Immature natural killer cell (primary cell): Measurements from ENCODE around the gene TMED8. TPM values are rescaled to one million over a fixed set of nuclear protein-coding genes. Genes with fewer than 3 reads are reported as not detected.
"Not testable (repeated sequence)": the region's sequence is repeated elsewhere in the genome, so short reads cannot be mapped to it uniquely, and the experiment has no call there.

Experiments used
- DNase-seq, 3 donors: peaks; one replicate each; pipeline ENCODE4 v3.0.0; 2022; ENCODE audit warnings: mixed read lengths in 1 of 3
- H3K27ac Mint-ChIP-seq, 6 donors: one replicate each; pipeline ENCODE4 v1.8.0; 2020; ENCODE audit warnings: mixed read lengths in 6 of 6, mild to moderate bottlenecking in 5 of 6, inconsistent platforms in 4 of 6, moderate library complexity in 3 of 6
- H3K27me3 Mint-ChIP-seq, 3 donors: one replicate each; pipeline ENCODE4 v1.8.0; 2020 to 2021; ENCODE audit warnings: low read depth in 3 of 3, mild to moderate bottlenecking in 3 of 3, mixed read lengths in 3 of 3, moderate library complexity in 3 of 3, inconsistent platforms in 1 of 3
- H3K36me3 Mint-ChIP-seq, 3 donors: one replicate each; pipeline ENCODE4 v1.8.0; 2020; ENCODE audit warnings: mixed read lengths in 3 of 3, inconsistent platforms in 2 of 3, mild to moderate bottlenecking in 2 of 3
- H3K4me1 Mint-ChIP-seq, 2 donors: one replicate each; pipeline ENCODE4 v1.8.0; 2020; ENCODE audit warnings: inconsistent platforms in 2 of 2, mild to moderate bottlenecking in 2 of 2, mixed read lengths in 2 of 2, moderate library complexity in 1 of 2
- H3K4me3 Mint-ChIP-seq, 5 donors: one replicate each; pipeline ENCODE4 v1.8.0; 2020; ENCODE audit warnings: mild to moderate bottlenecking in 5 of 5, mixed read lengths in 5 of 5, inconsistent platforms in 3 of 5, moderate library complexity in 3 of 5
- H3K9me3 Mint-ChIP-seq, 6 donors: one replicate each; pipeline ENCODE4 v1.8.0; 2020; ENCODE audit warnings: mild to moderate bottlenecking in 6 of 6, mixed read lengths in 6 of 6, inconsistent platforms in 4 of 6, moderate library complexity in 3 of 6
- polyA plus RNA-seq, 3 donors: library from polyadenylated mRNA; unstranded; fragments of 300-500 nt; fragmentation: Illumina TruSeq; gene quantifications; one replicate each; pipeline ENCODE4 v1.2.3, GENCODE V29; 2021

Gene TMED8
- polyA plus RNA-seq, 3 donors from 2014 or later = 2.4 to 4.6 (median 2.6) TPM

GRCh38 chr14:77346495-77346894 lies 30.4 kb downstream of the TMED8 start:
- H3K4me1 Mint-ChIP-seq = no peaks in the 10 kb centered on the region
- no peak overlapping the region for H3K27ac Mint-ChIP-seq
- H3K27me3 Mint-ChIP-seq = no peaks in the 10 kb centered on the region
- DNase-seq = no peak
- no peak overlapping the region for H3K4me3 Mint-ChIP-seq
- peaks cover 20 to 36% (median 32%) of the 10 kb centered on the region in 3 donors for H3K36me3 Mint-ChIP-seq
- H3K9me3 Mint-ChIP-seq = no peaks in the 10 kb centered on the region

DNA sequence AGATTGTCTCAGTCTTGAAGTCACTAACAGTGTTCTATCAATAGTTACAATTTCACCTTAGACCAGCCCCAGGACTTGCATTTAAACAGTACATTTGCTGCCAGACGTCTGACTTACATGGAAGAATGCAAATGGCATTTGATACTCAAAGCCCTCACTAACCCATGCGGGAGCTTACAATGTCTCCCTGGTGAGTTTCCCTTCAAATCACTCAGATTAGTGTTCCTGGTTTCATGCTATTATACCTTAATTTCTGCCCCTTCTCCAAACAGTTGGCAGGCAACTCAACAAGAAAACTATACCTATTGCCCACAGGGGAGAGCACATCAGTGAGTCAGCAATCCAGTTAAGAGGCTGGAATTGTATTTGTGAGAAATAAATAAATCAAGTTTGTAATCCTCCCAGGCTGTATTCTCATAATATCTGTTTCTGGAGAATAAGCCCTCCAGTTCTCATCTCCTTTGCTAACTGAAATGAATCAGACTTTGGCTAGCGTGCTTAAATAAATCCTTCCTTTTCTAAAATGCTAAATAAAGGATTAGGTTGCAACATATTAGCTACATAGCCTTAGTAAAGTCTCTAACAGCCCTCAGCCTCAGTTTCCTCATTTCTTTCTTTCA lies 32.4 kb downstream of the TMED8 start:
- no peak for DNase-seq
- Mint-ChIP-seq H3K4me1 (no peaks in the 10 kb centered on the region), H3K36me3 (peaks cover 18 to 45% (median 33%) of the 10 kb centered on the region in 3 donors), H3K9me3 (no peaks in the 10 kb centered on the region), H3K4me3 (no peak overlapping the region), H3K27me3 (no peaks in the 10 kb centered on the region), H3K27ac (no peak overlapping the region)

GRCh38 chr14:77343662-77344061 lies 33.2 kb downstream of the TMED8 start:
- Mint-ChIP-seq H3K36me3 (peaks cover 15 to 48% (median 31%) of the 10 kb centered on the region in 3 donors), H3K27ac (no peak overlapping the region)

DNA sequence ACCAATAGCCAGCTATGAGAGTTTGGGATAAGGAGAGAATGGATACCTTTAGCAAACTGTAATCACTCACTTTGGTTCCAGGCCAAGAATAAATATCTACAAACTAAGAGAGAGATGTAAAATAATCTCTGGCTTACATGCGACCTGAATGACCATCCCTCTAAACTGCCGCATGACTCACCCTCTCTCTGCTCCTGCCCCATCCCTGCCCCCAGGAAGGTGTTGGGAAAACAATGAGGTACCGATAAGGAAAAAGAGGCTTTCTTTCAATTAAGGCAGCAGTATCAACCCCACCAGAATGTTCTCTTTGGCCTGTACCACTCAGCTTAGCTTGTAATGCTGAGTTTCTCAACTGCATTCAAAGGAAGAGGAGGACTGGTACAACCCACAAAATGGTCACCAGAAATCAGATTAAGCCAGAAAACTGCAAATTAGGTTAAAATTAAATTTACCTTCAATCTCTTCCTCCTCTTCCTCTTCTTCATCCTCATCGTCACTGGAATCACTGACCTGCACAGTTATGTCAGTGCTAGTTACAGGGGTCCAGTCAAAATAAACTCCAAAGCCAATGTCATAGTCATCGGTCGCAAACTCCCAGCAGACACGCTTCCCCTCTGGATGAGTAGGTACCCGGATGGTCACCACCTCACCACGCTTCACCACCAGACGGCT lies 34.0 kb downstream of the TMED8 start:
- DNase-seq = no peak
- H3K4me3 Mint-ChIP-seq = no peak overlapping the region
- peaks cover 15 to 52% (median 31%) of the 10 kb centered on the region in 3 donors for H3K36me3 Mint-ChIP-seq
- no peak overlapping the region for H3K27ac Mint-ChIP-seq
- H3K27me3 Mint-ChIP-seq = no peaks in the 10 kb centered on the region
- H3K4me1 Mint-ChIP-seq = no peaks in the 10 kb centered on the region
- no peaks in the 10 kb centered on the region for H3K9me3 Mint-ChIP-seq

More at GRCh38 chr14:77343662-77344061, 33.2 kb downstream of the TMED8 start:
- Mint-ChIP-seq H3K27me3 (no peaks in the 10 kb centered on the region), H3K4me1 (no peaks in the 10 kb centered on the region), H3K4me3 (no peak overlapping the region), H3K9me3 (no peaks in the 10 kb centered on the region)
- no peak for DNase-seq

DNA sequence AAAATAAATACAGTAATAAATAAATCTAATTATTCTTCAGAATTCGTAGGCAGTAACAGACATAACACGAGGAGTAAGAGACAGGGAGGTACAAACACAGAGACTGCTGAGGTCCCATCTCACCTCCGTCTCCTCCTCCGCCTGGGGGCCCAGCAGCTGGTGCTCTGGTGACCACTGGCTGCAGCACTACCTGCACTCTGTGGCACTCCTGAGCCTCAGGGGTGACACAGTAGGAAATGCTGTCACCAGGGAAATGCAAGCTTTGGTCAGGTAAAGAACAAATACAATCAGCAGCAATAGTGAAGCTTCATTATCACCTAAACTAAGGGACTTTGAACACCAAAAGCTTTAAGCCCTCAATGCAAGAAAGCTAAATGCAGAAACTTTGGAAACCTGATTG lies 36.5 kb downstream of the TMED8 start:
- no peak for DNase-seq
- Mint-ChIP-seq H3K4me1 (no peaks in the 10 kb centered on the region), H3K9me3 (no peaks in the 10 kb centered on the region), H3K27ac (no peak overlapping the region), H3K4me3 (no peak overlapping the region), H3K36me3 (peaks cover 15 to 46% (median 26%) of the 10 kb centered on the region in 3 donors), H3K27me3 (no peaks in the 10 kb centered on the region)

GRCh38 chr14:77339407-77339806 lies 37.5 kb downstream of the TMED8 start:
- Mint-ChIP-seq H3K9me3 (no peaks in the 10 kb centered on the region), H3K27me3 (no peaks in the 10 kb centered on the region), H3K4me1 (no peaks in the 10 kb centered on the region), H3K36me3 (peaks cover 15 to 46% (median 25%) of the 10 kb centered on the region in 3 donors), H3K4me3 (no peak overlapping the region), H3K27ac (no peak overlapping the region)
- no peak for DNase-seq

DNA sequence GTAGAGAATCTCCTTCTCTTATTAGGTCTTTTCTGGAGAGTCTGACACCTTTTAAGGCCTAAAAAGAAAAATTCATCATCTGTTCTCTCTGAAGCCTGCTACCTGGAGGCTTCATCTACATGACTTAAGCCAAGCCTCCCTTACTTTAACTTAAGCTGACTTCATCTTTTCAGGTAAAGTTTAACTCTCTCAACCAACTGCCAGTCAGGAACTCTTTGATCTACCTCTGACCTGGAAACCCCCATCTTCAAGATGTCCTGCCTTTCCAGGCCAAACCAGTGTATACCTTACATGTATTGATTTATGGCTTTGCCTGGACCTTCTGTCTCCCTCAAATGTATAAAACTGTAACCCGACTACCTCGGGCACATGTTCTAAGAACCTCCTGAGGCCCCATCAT lies 38.6 kb downstream of the TMED8 start:
- H3K27me3 Mint-ChIP-seq = no peaks in the 10 kb centered on the region
- DNase-seq = no peak
- H3K27ac Mint-ChIP-seq = no peak overlapping the region
- H3K4me3 Mint-ChIP-seq = no peak overlapping the region
- H3K4me1 Mint-ChIP-seq = no peaks in the 10 kb centered on the region
- peaks cover 8 to 37% (median 14%) of the 10 kb centered on the region in 3 donors for H3K36me3 Mint-ChIP-seq
- H3K9me3 Mint-ChIP-seq = no peaks in the 10 kb centered on the region

- Mint-ChIP-seq H3K27ac (no peak overlapping the region), H3K9me3 (no peaks in the 10 kb centered on the region), H3K4me3 (no peak overlapping the region), H3K27me3 (no peaks in the 10 kb centered on the region), H3K4me1 (no peaks in the 10 kb centered on the region), H3K36me3 (peaks cover 6 to 33% (median 11%) of the 10 kb centered on the region in 3 donors)
- no peak for DNase-seq
Measured at GRCh38 chr14:77337880-77338279, 39.0 kb downstream of the TMED8 start.

DNA sequence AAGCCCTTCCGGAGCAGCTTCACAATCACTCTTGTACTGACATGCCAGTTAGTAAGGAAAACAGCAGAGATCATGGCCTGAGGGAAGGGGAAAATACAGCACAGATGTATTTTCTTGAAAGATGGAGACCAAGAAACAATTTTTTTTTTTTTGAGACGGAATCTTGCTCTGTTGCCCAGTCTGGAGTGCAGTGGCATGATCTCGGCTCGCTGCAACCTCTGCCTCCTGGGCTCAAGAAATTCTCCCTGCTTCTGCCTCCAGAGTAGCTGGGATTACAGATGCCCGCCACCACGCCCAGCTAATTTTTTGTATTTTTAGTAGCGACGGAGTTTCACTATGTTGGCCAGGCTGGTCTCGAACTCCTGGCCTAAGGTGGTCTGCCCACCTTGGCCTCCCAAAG lies 39.6 kb downstream of the TMED8 start:
- not testable (repeated sequence) for H3K27me3 Mint-ChIP-seq, H3K4me1 Mint-ChIP-seq, H3K4me3 Mint-ChIP-seq, H3K27ac Mint-ChIP-seq, DNase-seq, H3K9me3 Mint-ChIP-seq
- peaks cover 6 to 27% (median 11%) of the 10 kb centered on the region in 3 donors for H3K36me3 Mint-ChIP-seq

DNA sequence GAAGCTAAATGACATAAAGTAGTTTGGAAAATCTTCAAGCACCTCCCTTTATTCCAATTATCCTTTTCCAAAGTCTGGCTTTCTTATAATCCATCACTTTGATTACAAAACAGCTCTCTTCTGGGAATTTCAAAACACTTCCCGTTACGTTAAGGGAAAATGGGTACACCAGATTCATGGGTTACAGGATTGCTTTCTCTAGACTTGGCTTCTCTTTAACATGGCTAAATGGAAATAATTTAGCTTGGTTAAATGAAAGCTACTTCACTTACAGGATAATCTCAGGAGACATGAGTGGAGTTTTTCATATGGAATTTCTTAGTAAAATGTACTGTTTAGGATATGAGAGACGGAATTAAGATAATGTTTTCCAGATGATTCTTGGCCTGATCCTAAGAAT lies 41.3 kb downstream of the TMED8 start:
- no peak for DNase-seq
- H3K27me3 Mint-ChIP-seq = peaks cover 0 to under 1% (median 0%) of the 10 kb centered on the region in 3 donors
- H3K4me1 Mint-ChIP-seq = no peaks in the 10 kb centered on the region
- H3K9me3 Mint-ChIP-seq = no peaks in the 10 kb centered on the region
- no peak overlapping the region for H3K27ac Mint-ChIP-seq
- peaks cover 0 to 13% (median 0%) of the 10 kb centered on the region in 3 donors for H3K36me3 Mint-ChIP-seq
- no peak overlapping the region for H3K4me3 Mint-ChIP-seq

GRCh38 chr14:77329872-77330271 lies 47.0 kb downstream of the TMED8 start:
- no peaks in the 10 kb centered on the region for H3K36me3 Mint-ChIP-seq
- peaks cover 0 to 2% (median 1%) of the 10 kb centered on the region in 3 donors for H3K27me3 Mint-ChIP-seq
- no peak overlapping the region for H3K27ac Mint-ChIP-seq
- no peaks in the 10 kb centered on the region for H3K9me3 Mint-ChIP-seq
- H3K4me3 Mint-ChIP-seq = no peak overlapping the region
- no peak for DNase-seq
- H3K4me1 Mint-ChIP-seq = no peaks in the 10 kb centered on the region

GRCh38 chr14:77327111-77327510 lies 49.8 kb downstream of the TMED8 start:
- no peak for DNase-seq
- Mint-ChIP-seq H3K9me3 (no peaks in the 10 kb centered on the region), H3K36me3 (no peaks in the 10 kb centered on the region), H3K4me3 (no peak overlapping the region), H3K27ac (peak overlapping the region in 1 of 6 donors; percentile 50), H3K4me1 (peaks cover 2 to 3% of the 10 kb centered on the region in 2 donors), H3K27me3 (peaks cover 0 to 2% (median 1%) of the 10 kb centered on the region in 3 donors)

GRCh38 chr14:77325746-77326094 lies 51.2 kb downstream of the TMED8 start:
- no peak overlapping the region for H3K4me3 Mint-ChIP-seq
- no peak overlapping the region for H3K27ac Mint-ChIP-seq
- no peaks in the 10 kb centered on the region for H3K36me3 Mint-ChIP-seq

DNA sequence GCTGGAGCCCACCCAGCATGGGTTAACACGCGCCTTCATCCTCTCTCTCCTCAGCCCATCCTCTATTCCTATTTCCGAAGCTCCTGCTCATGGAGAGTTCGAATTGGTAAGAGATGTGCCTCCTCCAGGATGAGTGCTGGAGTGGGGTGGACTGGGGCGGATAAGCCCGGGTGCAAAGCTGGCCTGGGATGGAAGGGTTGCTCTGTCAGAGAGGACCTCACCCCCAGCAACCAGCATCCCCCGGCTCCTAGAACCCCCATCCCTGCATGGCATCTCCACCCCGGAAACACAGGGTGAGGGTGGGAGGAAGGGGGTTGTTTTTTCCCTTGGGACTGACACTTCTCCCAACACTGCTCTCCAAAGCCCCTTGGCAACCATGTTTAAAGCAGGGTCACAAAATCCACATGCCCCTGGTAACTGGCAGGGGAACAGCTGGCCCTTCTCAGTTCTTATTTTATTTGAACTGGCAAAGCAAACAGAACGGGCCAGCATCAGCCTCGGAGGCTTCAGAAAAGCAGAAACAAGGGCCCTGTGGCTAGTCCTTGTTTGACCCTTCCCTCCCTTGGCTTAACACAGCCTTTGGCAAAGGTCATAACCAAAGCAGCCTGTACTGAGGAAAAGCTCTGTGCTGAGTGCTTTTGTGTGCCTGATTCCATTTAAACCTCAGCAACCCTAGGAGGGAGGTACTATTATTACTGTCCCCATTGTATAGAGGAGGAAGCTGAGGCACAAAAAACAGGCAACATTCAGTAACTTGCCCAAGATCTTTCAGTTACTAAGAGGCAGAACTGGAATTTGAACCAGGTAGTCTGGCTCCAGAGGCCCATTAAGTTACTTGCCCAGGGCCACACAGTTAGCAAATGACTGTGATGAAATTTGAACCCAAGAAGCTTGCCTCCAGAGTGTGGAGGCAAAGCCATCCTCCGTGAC lies 51.8 kb downstream of the TMED8 start:
- Mint-ChIP-seq H3K4me1 (peaks cover 9 to 11% of the 10 kb centered on the region in 2 donors), H3K36me3 (no peaks in the 10 kb centered on the region), H3K4me3 (no peak overlapping the region), H3K27ac (no peak overlapping the region), H3K27me3 (peaks cover 5 to 11% (median 6%) of the 10 kb centered on the region in 3 donors), H3K9me3 (no peaks in the 10 kb centered on the region)
- DNase-seq = no peak

More at GRCh38 chr14:77325746-77326094, 51.2 kb downstream of the TMED8 start:
- H3K9me3 Mint-ChIP-seq = no peaks in the 10 kb centered on the region
- H3K4me1 Mint-ChIP-seq = peaks cover 7 to 9% of the 10 kb centered on the region in 2 donors
- DNase-seq = no peak
- peaks cover 3 to 9% (median 6%) of the 10 kb centered on the region in 3 donors for H3K27me3 Mint-ChIP-seq
